ENCODE results near the gene COMMD8. TPM values are rescaled to one million over a fixed set of nuclear protein-coding genes. Genes with fewer than 3 reads are reported as not detected.
A peak's percentile ranks its signal among the peaks of the same experiment; 100 is the strongest.
"Not testable (repeated sequence)": the region's sequence is repeated elsewhere in the genome, so short reads cannot be mapped to it uniquely, and the experiment has no call there.

The COMMD8 gene
- 15.7 TPM for total RNA-seq
- long read RNA-seq, transcript COMMD8-201 (5 exons, 1,469 nt), result major isoform, 45 of 49 reads
- long read RNA-seq, partial matches to known transcripts, result 2 of 49 reads
- long read RNA-seq, other reads (novel, unspliced or antisense), result 2 of 49 reads

DNA sequence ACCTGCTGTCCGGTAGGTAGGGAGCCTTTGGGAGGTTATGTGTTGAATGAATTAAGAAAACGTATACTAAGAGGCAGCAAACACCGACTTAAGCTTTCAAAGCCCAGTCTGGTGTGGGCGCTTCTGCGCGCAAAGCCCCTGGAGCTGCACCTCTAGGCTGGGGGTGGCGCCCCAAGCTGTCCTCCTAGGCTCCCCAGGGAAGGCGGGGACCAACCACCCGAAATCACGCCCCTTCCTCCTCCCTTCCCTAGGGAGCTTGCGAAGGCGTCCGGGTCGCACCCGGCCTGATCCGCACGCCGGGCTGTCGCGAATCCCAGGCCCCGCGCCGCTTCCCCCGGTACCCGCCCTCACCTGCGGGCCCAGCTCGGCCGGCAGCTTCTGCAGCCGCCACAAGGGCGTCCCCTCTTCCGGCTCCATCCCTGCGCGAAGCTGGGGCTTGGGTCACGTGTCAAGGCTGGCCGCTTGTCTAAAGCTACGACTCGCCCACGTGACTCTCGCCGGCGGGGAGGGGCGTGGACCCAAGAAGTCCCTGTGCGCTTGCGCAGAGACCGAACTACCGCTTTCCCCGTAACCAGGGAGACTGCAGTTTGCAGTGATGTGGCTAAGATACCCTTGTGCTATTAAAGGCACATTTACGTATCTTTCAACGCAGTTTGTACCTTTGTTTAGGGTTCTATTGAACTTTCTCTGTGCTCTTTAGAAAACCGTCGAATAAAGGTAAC, at the start of gene COMMD8:
Gene COMMD8 (minus strand): TSS at position 468 of the 722 bp plus-strand sequence. CDS start 51 bp downstream, at position 417.
- intact Hi-C loops (cut with micrococcal nuclease), result no loop called here
- peak; percentile 97 for DNase-seq
- peak; percentile 99 for ATAC-seq

DNA sequence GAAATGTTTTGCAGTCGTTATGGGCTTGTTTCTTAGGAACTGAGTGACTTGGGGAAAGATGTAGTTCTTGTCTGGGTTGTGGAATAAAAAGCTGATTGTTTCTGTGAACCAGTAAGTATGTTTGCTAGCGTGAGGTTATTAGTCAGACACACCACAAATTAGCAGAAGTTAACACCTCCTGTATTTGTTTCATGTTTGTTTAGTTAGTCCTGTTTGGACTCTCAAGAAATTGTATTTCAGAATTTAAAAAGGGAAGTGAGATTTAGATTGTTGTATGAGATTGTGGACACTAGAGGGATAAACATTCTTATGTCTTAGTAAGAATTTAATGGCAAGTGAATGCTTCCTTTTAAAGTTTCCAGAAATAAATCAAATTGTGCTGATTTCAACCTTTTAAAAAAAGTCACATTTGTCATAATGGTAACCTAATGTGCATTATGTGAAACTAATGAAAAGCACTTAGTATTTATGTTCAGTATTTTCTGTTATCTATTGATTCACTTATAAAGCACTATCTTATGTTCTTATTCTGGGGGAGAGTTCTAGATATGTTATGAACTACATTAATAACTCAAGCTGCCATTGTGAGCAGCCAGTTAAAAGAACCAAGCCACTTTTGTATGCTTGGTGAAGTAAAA, 47.1 kb upstream of the COMMD8 start:
- intact Hi-C loops (cut with micrococcal nuclease), result no loop called here

DNA sequence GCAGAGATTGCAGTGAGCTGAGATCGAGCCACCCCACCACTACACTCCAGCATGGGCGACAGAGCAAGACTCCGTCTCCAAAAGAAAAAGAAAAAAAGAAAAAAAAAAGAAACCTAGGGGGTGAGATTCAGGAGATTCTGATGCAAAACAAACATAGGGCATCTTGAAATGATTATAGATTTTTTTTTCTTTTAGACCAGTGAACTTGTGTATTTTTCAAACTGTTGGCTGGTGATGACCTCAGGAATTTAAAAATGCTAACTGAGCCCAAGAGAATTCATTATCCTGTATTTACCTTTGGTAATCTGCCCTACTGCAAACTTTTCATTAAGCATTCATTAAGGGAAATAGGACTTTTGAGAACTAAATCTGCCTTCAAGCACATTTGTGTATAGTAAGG, 42.2 kb upstream of the COMMD8 start:
- intact Hi-C loops (cut with micrococcal nuclease), result no loop called here
- ATAC-seq (no peak), DNase-seq (no peak)

More for the DNA sequence above, 47.1 kb upstream of the COMMD8 start:
- DNase-seq, result no peak
- ATAC-seq, result no peak

DNA sequence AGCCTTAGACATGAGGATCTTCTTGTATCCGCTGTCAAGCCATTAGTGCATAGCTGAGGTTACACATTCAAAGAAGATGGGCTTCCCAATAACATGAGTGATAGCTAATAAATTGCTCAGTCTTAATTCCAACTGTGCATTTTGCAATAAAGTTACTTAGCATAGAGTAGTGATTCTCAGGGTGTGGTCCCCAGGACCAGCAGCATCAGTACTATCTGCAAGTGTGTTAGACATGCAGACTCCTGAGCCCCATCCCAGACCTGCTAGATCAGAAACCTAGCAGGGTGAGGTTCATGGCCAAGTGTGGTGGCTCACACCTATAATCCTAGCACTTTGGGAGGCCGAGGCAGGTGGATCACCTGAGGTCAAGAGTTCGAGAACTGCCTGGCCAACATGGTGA, 41.6 kb upstream of the COMMD8 start:
- DNase-seq, result no peak
- intact Hi-C loops (cut with micrococcal nuclease), result no loop called here
- no peak for ATAC-seq

- intact Hi-C loops (cut with micrococcal nuclease), result no loop called here
- ATAC-seq, result no peak
- no peak for DNase-seq
Observed at GRCh38 chr4:47500776-47501175, 37.3 kb upstream of the COMMD8 start.

GRCh38 chr4:47499700-47500099, 36.2 kb upstream of the COMMD8 start:
- DNase-seq (no peak), ATAC-seq (no peak)
- intact Hi-C loops (cut with micrococcal nuclease), result loop anchor here (10.0 kb wide), 1 partner anchor 65 kb away; no protein-coding TSS in a partner anchor

DNA sequence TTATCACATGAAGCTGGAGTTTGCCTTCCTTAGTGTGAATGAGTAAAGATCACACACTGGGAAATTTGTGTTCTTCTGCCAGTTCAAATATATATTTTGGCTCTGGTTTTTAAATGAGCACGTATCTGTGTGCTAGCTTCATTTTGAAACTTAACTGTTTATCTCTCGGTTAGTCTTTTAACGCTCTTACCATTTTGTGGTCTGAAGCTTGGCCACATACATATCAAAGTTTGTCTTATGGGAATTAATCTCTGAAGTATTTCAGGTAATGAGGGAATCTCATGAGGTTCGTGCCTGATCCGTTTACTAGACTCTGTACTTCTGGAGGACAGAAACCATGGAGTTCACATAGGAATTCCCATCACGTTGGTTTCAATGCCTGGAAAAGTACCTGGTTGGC, 35.4 kb upstream of the COMMD8 start:
- no peak for DNase-seq
- no peak for ATAC-seq
- intact Hi-C loops (cut with micrococcal nuclease), result loop anchor here (10.0 kb wide), 1 partner anchor 66 kb away; no protein-coding TSS in a partner anchor

DNA sequence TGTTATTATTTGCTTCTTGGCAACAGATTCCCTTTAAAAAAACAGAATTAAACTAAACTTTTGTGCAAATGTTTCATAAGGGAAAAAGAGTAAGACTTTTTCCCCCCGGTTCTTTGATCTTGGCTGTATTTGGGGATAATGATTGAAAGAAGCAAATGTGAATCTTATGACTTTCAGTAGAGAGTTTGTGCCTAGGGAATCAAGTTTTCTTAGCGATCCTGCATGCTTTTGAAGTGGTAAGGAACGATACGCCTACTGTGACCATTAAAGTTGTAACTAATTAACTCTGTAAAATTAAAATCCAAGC, 30.6 kb upstream of the COMMD8 start:
- DNase-seq (no peak), ATAC-seq (no peak)
- intact Hi-C loops (cut with micrococcal nuclease), result loop anchor here (10.0 kb wide), 1 partner anchor 71 kb away; no protein-coding TSS in a partner anchor

DNA sequence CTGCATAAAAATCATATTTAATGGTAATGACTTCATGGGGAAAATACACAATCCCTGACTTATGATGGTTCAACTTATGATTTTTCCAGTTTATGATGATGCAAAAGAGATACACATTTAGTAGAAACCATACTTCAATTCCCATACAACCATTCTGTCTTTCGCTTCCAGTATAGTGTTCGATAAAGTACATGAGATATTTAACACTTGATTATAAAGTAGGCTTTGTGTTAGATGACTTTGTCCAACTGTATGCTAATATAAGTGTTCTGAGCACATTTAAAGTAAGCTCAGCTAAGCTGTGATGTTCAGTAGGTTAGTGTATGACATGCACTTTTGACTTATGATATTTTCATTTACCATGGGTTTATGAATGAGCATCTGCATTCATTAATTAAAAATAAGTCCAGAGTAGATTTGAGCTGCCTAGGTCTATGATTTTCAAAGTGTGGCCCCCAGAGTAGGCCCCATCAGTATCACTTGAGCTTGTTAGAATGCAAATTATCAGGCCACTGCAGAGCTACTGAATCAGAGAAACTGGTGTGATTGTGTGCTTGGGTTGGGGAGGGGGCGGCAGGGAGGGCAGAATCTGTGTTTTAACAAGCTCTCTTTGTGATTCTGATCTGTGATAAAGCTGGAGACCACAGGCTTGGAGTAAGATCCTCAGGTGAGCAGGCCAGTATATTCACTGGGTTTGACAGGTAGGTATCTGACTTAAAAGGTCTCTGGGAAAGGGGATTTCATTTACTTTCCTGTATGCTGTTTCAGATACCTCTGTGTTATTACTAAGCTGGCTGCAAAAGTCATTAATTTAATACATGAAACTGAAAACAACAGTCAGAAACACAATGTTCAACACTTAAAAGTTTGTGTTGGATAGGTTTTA, 30.0 kb upstream of the COMMD8 start:
- no peak for ATAC-seq
- DNase-seq, result no peak
- intact Hi-C loops (cut with micrococcal nuclease), result loop anchor here (10.0 kb wide), 1 partner anchor 71 kb away; no protein-coding TSS in a partner anchor

DNA sequence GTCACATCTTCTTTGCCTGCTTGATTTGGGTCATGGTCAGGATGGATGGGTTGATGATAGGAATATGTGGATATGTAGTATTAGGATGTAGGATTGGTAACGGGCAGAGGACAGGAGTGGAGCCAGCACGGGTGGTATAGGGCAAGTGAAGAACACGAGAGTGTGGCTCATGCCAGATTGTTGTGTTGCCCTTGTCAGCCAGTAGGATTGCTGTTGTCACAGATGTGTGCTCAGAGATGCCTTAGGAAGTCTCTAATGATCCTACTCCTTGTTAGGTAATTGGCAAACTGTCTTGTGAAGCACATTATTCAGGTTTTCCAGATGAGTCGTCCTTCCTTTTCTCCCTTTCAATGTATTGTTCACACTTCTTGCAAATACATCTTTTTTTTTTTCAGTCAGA, 27.0 kb upstream of the COMMD8 start:
- DNase-seq (no peak), ATAC-seq (peak; percentile 85)
- intact Hi-C loops (cut with micrococcal nuclease), result loop anchor here (10.0 kb wide), 1 partner anchor 74 kb away; no protein-coding TSS in a partner anchor

- ATAC-seq, result no peak
- intact Hi-C loops (cut with micrococcal nuclease), result no loop called here
- DNase-seq, result no peak
Observed at GRCh38 chr4:47488706-47489105, 25.2 kb upstream of the COMMD8 start.

- DNase-seq; ATAC-seq; intact Hi-C loops (cut with micrococcal nuclease): not testable (repeated sequence)
Observed at GRCh38 chr4:47486727-47487126, 23.2 kb upstream of the COMMD8 start.

- DNase-seq (no peak), ATAC-seq (no peak)
- intact Hi-C loops (cut with micrococcal nuclease), result no loop called here
Observed at GRCh38 chr4:47486231-47486673, 22.8 kb upstream of the COMMD8 start.

DNA sequence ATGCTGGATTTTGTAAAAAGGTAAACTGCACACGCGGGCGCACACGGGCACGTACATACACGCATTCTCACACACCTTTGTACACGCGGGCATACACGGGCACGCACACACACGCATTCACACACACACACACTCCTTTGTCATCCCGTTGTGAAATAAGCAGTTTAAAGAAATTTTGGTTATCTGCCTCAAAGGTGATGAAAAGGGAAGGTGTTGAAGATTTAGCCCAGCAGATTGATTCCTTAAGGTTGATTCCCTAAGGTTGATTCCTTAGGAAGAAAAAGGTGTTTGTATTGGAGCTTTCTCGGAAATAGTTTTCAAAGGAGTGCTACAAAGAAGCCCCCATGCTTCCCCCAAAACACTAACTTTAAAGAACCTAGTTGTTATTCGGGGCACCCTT, 22.3 kb upstream of the COMMD8 start:
- intact Hi-C loops (cut with micrococcal nuclease), result no loop called here
- ATAC-seq, result peak; percentile 2
- no peak for DNase-seq

- intact Hi-C loops (cut with micrococcal nuclease), result no loop called here
- DNase-seq (peak; percentile 98), ATAC-seq (peak; percentile 100)
Observed at GRCh38 chr4:47485047-47485692, 21.7 kb upstream of the COMMD8 start, which contains the start of gene ATP10D. Gene ATP10D (plus strand): TSS chr4:47485275. CDS start chr4:47512541, 27,266 bp downstream.

GRCh38 chr4:47484168-47484567, 20.7 kb upstream of the COMMD8 start:
- no peak for ATAC-seq
- no peak for DNase-seq
- intact Hi-C loops (cut with micrococcal nuclease), result no loop called here

DNA sequence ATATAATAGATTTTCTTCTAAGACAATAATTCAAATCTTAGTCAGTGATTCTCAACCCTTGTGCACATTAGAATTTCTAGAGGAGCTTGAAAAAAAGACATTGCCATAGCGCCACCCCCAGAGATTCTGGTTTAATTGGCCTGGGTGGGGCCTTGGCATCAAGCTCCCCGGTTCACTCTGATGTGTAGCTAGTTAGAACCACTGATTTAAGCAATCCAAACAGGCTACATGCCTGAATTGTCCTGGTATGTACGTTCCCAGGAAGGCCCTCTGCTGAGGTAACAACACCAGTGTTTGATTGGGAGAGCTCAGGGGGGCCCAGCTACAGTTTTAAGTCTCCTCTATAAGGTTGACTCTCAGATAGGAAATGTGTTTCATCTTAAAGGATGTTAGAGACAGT, 20.2 kb upstream of the COMMD8 start:
- DNase-seq (no peak), ATAC-seq (no peak)
- intact Hi-C loops (cut with micrococcal nuclease), result no loop called here

DNA sequence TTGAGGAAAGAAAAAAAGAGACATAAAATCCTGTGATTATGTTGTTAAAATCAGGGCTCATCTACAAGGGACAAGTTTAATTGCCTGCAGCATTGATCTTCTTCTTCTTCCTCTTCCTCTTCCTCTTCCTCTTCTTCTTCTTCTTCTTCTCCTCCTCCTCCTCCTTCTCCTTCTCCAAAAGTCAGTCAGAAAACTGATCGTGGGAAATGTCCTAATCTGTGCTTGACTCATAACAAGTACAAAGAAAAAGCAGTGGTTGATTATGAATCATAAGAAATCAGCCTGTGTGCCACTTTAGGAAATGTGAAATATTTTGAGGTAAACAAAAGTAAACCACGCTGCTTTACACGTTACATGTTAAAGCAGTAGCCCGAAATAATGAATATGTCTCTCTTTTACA, 18.8 kb upstream of the COMMD8 start:
- intact Hi-C loops (cut with micrococcal nuclease), result no loop called here
- DNase-seq (no peak), ATAC-seq (no peak)

DNA sequence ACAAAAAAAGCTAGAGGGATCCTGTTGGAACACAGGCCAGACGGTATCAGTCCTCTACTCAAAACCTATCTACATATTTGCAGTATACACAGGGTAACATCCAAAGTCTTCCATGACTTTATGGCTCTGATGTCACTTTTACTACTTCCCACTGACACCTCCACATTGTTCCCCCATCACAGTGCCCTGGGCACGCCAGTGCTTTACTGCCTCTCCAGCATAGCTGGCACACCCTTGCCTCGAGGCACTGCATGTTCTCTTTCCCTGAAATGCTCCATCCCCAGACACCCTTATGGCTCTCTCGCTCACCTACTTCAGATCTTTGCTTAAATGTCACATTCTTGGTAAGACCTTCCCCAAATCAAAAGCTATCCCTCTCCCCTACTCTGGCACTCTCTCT, 15.3 kb upstream of the COMMD8 start:
- ATAC-seq (no peak), DNase-seq (no peak)
- intact Hi-C loops (cut with micrococcal nuclease), result no loop called here
